Common myeloid progenitor, CD34-positive (primary cell): ENCODE results near the gene TNFAIP2.

ENCODE experiments used
- CTCF ChIA-PET: fragments of 350-600 bp; sonication (Branson Sonifier 250); formaldehyde crosslinking; loops from one replicate; lab custom pipeline; 2021; ENCODE audit warnings: antibody characterized with exemption; lab: Charles Lee
- POLR2A ChIA-PET: fragments of 350-600 bp; sonication (Branson Sonifier 250); formaldehyde crosslinking; loops from one replicate; lab custom pipeline; 2021; ENCODE audit warnings: antibody characterized with exemption; lab: Charles Lee
- DNase-seq, 3 donors: peaks; one replicate each; pipeline versions ENCODE4 v3.0.0 to v3.0.0-alpha.2; 2013
- H3K27ac ChIP-seq, 2 experiments: 1 replicate in 1 of 2; 2 replicates in 1 of 2; pipeline ENCODE4 v1.7.0; 2013; ENCODE audit warnings: inconsistent platforms in 2 of 2, low read length in 2 of 2, mild to moderate bottlenecking in 2 of 2, low read depth in 1 of 2, moderate library complexity in 1 of 2; ENCODE audit not compliant: severe bottlenecking in 2 of 2, insufficient read depth in 1 of 2, poor library complexity in 1 of 2
- H3K27me3 ChIP-seq, 5 experiments: replicated peaks in 2 of 5; 1 replicate in 3 of 5; 2 replicates in 2 of 5; pipeline versions ENCODE4 v1.6.1 to v1.7.0; 2013; ENCODE audit warnings: low read length in 4 of 5, mild to moderate bottlenecking in 2 of 5, moderate library complexity in 2 of 5, inconsistent platforms in 1 of 5; ENCODE audit not compliant: insufficient read depth in 5 of 5, control insufficient read depth in 4 of 5
- H3K36me3 ChIP-seq, 4 experiments: 1 replicate in 2 of 4; 2 replicates in 2 of 4; pipeline versions ENCODE4 v1.6.1 to v1.7.0; 2013; ENCODE audit warnings: low read length in 3 of 4, control low read depth in 1 of 4, mild to moderate bottlenecking in 1 of 4; ENCODE audit not compliant: control insufficient read depth in 4 of 4, insufficient read depth in 4 of 4
- H3K4me1 ChIP-seq, 4 experiments: 1 replicate in 3 of 4; 2 replicates in 1 of 4; pipeline versions ENCODE4 v1.6.1 to v1.7.1; 2013; ENCODE audit warnings: low read length in 3 of 4, mild to moderate bottlenecking in 3 of 4, control low read depth in 1 of 4, inconsistent platforms in 1 of 4, moderate library complexity in 1 of 4; ENCODE audit not compliant: control insufficient read depth in 4 of 4, insufficient read depth in 4 of 4; ENCODE audit errors: control extremely low read depth in 1 of 4
- H3K4me3 ChIP-seq, 7 experiments: 1 replicate in 4 of 7; 2 replicates in 3 of 7; pipeline versions ENCODE4 v1.5.1 to v1.7.0; 2013; ENCODE audit warnings: mild to moderate bottlenecking in 7 of 7, low read length in 6 of 7, moderate library complexity in 6 of 7, inconsistent platforms in 2 of 7, low read depth in 2 of 7, control low read depth in 1 of 7; ENCODE audit not compliant: insufficient read depth in 4 of 7, control insufficient read depth in 1 of 7; ENCODE audit errors: extremely low read depth in 1 of 7
- H3K9me3 ChIP-seq, 5 experiments: 1 replicate in 4 of 5; 2 replicates in 1 of 5; pipeline versions ENCODE4 v1.6.1 to v1.7.1; 2013; ENCODE audit warnings: low read length in 4 of 5, mild to moderate bottlenecking in 2 of 5, inconsistent platforms in 1 of 5, low read depth in 1 of 5, moderate library complexity in 1 of 5; ENCODE audit not compliant: control insufficient read depth in 4 of 5, insufficient read depth in 2 of 5; ENCODE audit errors: control extremely low read depth in 1 of 5
- WGBS: methylation state at CpG from one replicate; pipeline ENCODE4 v1.1.5; 2013; ENCODE audit not compliant: insufficient coverage; 5-methylcytosine and 5-hydroxymethylcytosine counted together

Gene TNFAIP2

DNA sequence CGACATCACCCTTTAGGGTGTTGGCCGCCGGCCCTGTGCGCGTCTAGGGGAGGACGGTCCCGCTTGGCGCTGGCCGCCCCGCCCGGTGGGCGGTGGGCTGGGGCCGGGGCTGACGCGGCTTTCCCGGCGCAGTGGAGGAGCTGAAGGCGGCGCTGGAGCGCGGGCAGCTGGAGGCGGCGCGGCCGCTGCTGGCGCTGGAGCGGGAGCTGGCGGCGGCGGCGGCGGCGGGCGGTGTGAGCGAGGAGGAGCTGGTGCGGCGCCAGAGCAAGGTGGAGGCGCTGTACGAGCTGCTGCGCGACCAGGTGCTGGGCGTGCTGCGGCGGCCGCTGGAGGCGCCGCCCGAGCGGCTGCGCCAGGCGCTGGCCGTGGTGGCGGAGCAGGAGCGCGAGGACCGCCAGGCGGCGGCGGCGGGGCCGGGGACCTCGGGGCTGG is 3.6 kb downstream of the TNFAIP2 start:
- Histone ChIP-seq H3K27me3 (no peaks in the 10 kb centered on the region), H3K36me3 (peaks cover 0 to 49% (median 9%) of the 10 kb centered on the region in 4 experiments), H3K4me3 (no peak overlapping the region), H3K27ac (no peak overlapping the region), H3K9me3 (no peaks in the 10 kb centered on the region), H3K4me1 (peaks cover 0 to 36% (median 31%) of the 10 kb centered on the region in 4 experiments)
- no peak for DNase-seq
- CTCF ChIA-PET: interaction anchor here (1.0 to 7.2 kb wide), 2 partner anchors 22 to 31 kb away, joined by 3 to 49 read pairs; no protein-coding TSS in a partner anchor
- WGBS: 95% methylated on average over 62 of the region's 62 CpGs
- POLR2A ChIA-PET: no interaction called here

DNA sequence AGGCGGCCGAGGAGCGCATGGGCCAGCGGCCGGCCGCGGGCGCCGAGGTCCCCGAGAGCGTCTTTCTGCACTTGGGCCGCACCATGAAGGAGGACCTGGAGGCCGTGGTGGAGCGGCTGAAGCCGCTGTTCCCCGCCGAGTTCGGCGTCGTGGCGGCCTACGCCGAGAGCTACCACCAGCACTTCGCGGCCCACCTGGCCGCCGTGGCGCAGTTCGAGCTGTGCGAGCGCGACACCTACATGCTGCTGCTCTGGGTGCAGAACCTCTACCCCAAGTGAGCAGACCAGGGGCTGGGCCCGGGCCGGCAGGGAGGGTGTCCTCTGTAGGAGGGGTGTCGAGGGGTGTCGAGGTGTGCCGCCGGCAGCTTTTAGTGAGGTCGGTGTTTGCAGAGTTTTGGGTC is 4.1 kb downstream of the TNFAIP2 start:
- Histone ChIP-seq H3K27ac (no peak overlapping the region), H3K4me3 (no peak overlapping the region), H3K4me1 (peaks cover 0 to 32% (median 26%) of the 10 kb centered on the region in 4 experiments), H3K9me3 (no peaks in the 10 kb centered on the region), H3K27me3 (no peaks in the 10 kb centered on the region), H3K36me3 (peaks cover 0 to 53% (median 11%) of the 10 kb centered on the region in 4 experiments)
- WGBS: 97% methylated on average over 36 of the region's 39 CpGs
- CTCF ChIA-PET: interaction anchor here (1.0 to 7.2 kb wide), 3 partner anchors 15 to 31 kb away, joined by 3 to 49 read pairs (median 3); no protein-coding TSS in a partner anchor
- no peak for DNase-seq
- POLR2A ChIA-PET: no interaction called here

DNA sequence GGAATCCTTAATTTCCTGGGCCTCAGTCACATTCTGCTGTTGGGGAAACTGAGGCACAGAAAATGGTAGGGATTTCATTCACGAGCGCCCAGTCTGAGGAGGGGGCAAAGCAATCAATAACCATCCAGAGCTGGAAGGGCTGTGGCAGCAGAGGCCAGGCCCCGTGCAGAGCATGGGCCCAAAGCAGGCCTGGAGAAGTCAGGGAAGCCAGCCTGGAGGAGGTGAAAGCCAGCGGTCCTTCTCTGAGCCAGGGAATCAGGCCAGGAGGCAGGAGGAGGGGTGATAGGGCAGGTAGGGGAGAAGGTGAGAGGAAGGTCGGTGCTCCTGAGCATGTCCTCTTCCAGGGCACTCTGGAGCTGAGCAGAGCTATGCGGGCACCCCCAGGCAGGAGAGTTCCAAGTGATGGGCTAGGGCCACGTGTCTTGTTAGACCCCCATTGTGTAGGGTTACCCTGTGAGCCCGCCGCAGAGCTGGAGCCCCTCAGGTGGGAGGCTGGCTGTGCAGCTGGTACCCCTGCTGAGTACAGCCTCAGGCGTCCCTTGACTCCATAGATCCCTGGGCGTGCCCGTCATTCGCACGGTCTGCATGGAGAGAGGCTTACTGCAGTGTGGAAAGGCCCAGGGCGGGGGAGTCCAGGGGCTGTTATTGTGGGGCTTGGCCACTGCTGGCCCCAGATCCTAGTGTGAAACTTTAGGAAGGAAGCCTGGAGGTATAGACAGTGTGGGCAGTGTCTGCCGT is 4.8 kb downstream of the TNFAIP2 start:
- POLR2A ChIA-PET: no interaction called here
- Histone ChIP-seq H3K4me3 (no peak overlapping the region), H3K27me3 (no peaks in the 10 kb centered on the region), H3K27ac (no peak overlapping the region), H3K9me3 (no peaks in the 10 kb centered on the region), H3K36me3 (peaks cover 3 to 60% (median 16%) of the 10 kb centered on the region in 4 experiments), H3K4me1 (peaks cover 0 to 25% (median 20%) of the 10 kb centered on the region in 4 experiments)
- CTCF ChIA-PET: interaction anchor here (1.0 to 7.2 kb wide), 3 partner anchors 14 to 32 kb away, joined by 3 to 49 read pairs (median 3); no protein-coding TSS in a partner anchor
- 97% methylated on average over 10 of the region's 16 CpGs for WGBS
- no peak for DNase-seq

DNA sequence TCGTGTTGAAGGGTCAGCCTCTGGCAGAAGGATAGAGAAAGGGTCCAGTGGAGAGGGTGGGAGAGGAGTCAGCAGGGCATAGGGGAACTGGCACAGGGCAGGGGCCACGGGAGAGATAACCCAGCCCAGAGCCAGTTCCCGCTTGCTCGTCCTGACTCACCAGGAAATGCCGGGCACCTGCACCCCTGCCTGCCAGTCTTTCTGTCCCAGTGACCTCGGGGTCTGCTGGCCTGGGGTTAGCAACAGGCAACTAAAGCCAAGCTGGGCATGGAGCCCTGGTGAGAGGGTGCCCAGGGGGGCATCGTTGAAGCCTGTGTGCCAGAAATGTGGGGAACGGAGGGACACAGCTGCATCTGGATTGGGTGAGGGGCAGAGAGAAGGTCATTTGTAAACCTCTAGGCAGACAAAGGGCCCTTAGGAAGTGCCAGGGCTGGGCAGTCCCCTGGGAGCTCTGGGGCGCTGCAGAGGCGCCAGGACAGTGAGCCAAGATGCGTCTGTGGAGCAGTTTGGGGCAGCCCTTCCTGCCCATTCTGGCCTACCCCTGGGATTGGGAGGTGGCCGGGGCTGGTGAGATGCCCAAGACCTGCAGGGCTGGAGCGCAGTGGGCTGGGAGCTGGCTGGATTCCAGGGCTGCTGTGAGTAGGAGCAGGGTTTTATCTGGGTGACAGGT is 5.5 kb downstream of the TNFAIP2 start:
- ChIA-PET CTCF (interaction anchor here (1.1 to 7.2 kb wide), 2 partner anchors 13 to 24 kb away, joined by 3 to 49 read pairs; no protein-coding TSS in a partner anchor), POLR2A (no interaction called here)
- H3K27ac ChIP-seq: no peak overlapping the region
- H3K9me3 ChIP-seq: no peaks in the 10 kb centered on the region
- DNase-seq: no peak
- no peak overlapping the region for H3K4me3 ChIP-seq
- 92% methylated on average over 12 of the region's 13 CpGs for WGBS
- no peaks in the 10 kb centered on the region for H3K27me3 ChIP-seq
- peaks cover 5 to 67% (median 21%) of the 10 kb centered on the region in 4 experiments for H3K36me3 ChIP-seq
- H3K4me1 ChIP-seq: peaks cover 0 to 18% (median 13%) of the 10 kb centered on the region in 4 experiments

DNA sequence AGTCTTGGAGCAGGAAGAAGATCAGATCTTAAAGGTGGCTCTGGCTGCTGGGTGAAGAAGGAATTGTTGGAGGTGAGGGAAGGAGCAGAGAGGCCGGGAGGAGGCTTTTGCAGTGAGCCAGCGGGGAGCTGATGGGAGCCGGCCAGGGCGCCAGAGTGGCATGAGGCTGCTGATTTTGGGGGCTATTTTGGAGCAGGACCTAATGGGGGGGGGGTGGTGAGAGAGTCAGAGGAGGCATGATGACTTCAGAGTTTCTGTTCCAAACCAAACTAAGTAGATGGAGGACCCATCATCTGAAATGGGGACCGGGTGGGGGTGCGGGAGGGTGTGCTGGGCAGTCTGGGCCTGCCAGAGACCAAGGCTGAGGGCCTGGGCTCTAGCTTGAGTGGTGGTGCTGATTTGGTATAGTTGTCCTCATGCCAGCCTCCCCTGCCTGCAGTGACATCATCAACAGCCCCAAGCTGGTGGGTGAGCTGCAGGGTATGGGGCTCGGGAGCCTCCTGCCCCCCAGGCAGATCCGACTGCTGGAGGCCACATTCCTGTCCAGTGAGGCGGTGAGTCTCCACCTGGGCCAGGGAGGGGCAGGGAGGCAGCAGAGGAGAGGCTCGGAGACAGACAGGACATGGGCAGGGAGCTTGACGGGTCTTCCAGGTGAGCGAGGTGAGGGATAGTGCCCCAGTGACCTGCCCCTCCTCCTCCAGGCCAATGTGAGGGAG is 6.2 kb downstream of the TNFAIP2 start:
- H3K4me1 ChIP-seq: peaks cover 0 to 11% (median 6%) of the 10 kb centered on the region in 4 experiments
- no peak overlapping the region for H3K4me3 ChIP-seq
- CTCF ChIA-PET: interaction anchor here (0.8 to 7.2 kb wide), 4 partner anchors 11 to 94 kb away, joined by 3 to 49 read pairs (median 7); no protein-coding TSS in a partner anchor
- H3K27ac ChIP-seq: no peak overlapping the region
- DNase-seq: no peak
- no peaks in the 10 kb centered on the region for H3K27me3 ChIP-seq
- H3K9me3 ChIP-seq: no peaks in the 10 kb centered on the region
- H3K36me3 ChIP-seq: peaks cover 7 to 74% (median 25%) of the 10 kb centered on the region in 4 experiments
- WGBS: 95% methylated on average over 8 of the region's 12 CpGs
- POLR2A ChIA-PET: no interaction called here

DNA sequence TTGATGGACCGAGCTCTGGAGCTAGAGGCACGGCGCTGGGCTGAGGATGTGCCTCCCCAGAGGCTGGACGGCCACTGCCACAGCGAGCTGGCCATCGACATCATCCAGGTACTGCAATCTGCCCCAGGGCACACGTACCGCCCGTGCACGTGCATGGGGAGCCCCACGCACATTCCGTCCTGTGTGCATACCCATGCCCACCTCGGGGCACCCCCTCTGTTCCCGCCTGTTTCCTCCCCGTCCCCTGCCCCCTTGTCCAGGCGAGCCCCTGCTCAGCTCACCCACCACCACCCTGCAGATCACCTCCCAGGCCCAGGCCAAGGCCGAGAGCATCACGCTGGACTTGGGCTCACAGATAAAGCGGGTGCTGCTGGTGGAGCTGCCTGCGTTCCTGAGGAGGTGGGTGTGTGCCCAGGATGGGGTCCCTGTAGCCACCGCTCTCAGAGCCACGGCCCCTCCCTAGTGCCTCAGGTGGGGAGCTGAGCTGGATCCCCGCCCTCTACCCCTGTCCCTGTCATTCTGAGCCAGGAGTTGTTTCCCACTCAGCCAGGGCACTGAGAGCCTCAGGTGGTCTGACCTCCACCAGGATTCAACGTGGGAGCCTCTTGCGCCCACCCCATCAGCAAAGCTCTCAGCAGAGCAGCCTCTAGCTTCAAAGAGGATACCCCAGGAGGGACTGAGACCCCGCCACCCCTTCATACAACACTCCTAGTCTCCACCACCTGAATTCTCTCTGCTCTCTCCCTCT is 6.9 kb downstream of the TNFAIP2 start:
- peaks cover 0 to 4% (median 2%) of the 10 kb centered on the region in 4 experiments for H3K4me1 ChIP-seq
- H3K36me3 ChIP-seq: peaks cover 7 to 81% (median 31%) of the 10 kb centered on the region in 4 experiments
- H3K4me3 ChIP-seq: no peak overlapping the region
- ChIA-PET CTCF (interaction anchor here (0.8 to 7.2 kb wide), 5 partner anchors 10 to 93 kb away, joined by 3 to 49 read pairs (median 3); no protein-coding TSS in a partner anchor), POLR2A (no interaction called here)
- DNase-seq: no peak
- no peaks in the 10 kb centered on the region for H3K27me3 ChIP-seq
- H3K27ac ChIP-seq: no peak overlapping the region
- no peaks in the 10 kb centered on the region for H3K9me3 ChIP-seq
- 93% methylated on average over 21 of the region's 26 CpGs for WGBS
